SK-N-SH (cell line): Measurements from ENCODE around the gene RALA. TPM values are rescaled to one million over a fixed set of nuclear protein-coding genes. Genes with fewer than 3 reads are reported as not detected.

ENCODE experiments used
- CTCF ChIA-PET: fragments of 300-600, 350-600 bp; formaldehyde crosslinking; extraction: SDS; loops from one replicate; lab custom pipeline; 2021; lab: Yijun Ruan, JAX
- POLR2A ChIA-PET: fragments of 350-600 bp; sonication (Branson Sonifier 250); formaldehyde crosslinking; extraction: SDS; loops from one replicate; lab custom pipeline; 2020; ENCODE audit warnings: antibody characterized with exemption, inconsistent platforms; lab: Yijun Ruan, JAX
- DNase-seq: peaks from one replicate; pipeline ENCODE4 v3.0.0; 2012
- H2AFZ ChIP-seq: fragments of 200-600 bp; sonication (generic); 2 replicates; pipeline ENCODE4 v1.8.1; 2016; ENCODE audit warnings: antibody characterized with exemption, mild to moderate bottlenecking, low read depth
- H3F3A ChIP-seq: fragments of 200-600 bp; sonication (generic); replicated peaks from 2 replicates; pipeline ENCODE3; 2016; ENCODE audit warnings: antibody characterized with exemption, mild to moderate bottlenecking; ENCODE audit not compliant: insufficient read depth
- H3K27ac ChIP-seq, 2 experiments: fragments of 200-500 bp in 1 of 2; fragments of 200-600 bp in 1 of 2; sonication (Bioruptor generic) in 1 of 2; sonication (generic), shearing (Covaris generic) in 1 of 2; 2 replicates each; pipeline versions ENCODE4 v1.5.1 to v1.6.1; 2014 to 2016; ENCODE audit warnings: low read depth in 2 of 2, inconsistent platforms in 1 of 2, low read length in 1 of 2, mild to moderate bottlenecking in 1 of 2, mixed read lengths in 1 of 2
- H3K27me3 ChIP-seq: fragments of 200-600 bp; sonication (generic), shearing (Covaris generic); 2 replicates; pipeline ENCODE4 v1.6.1; 2016; ENCODE audit warnings: mixed run types; ENCODE audit not compliant: insufficient read depth
- H3K36me3 ChIP-seq, 2 experiments: fragments of 200-500 bp in 1 of 2; fragments of 200-600 bp in 1 of 2; sonication (Bioruptor generic) in 1 of 2; sonication (generic) in 1 of 2; replicated peaks in 1 of 2; 2 replicates each; pipeline versions ENCODE3 to v1.5.1; 2014 to 2016; ENCODE audit warnings: low read length in 1 of 2, mild to moderate bottlenecking in 1 of 2; ENCODE audit not compliant: insufficient read depth in 2 of 2, control insufficient read depth in 1 of 2
- H3K4me1 ChIP-seq, 2 experiments: fragments of 200-500 bp in 1 of 2; fragments of 200-600 bp in 1 of 2; sonication (Bioruptor generic) in 1 of 2; sonication (generic), shearing (Covaris generic) in 1 of 2; 2 replicates each; pipeline versions ENCODE4 v1.5.1 to v1.6.1; 2014 to 2016; ENCODE audit warnings: low read depth in 1 of 2, low read length in 1 of 2, mixed run types in 1 of 2; ENCODE audit not compliant: insufficient read depth in 2 of 2, control insufficient read depth in 1 of 2
- H3K4me2 ChIP-seq: fragments of 200-600 bp; sonication (generic), shearing (Covaris generic); 2 replicates; pipeline ENCODE4 v1.6.1; 2017; ENCODE audit warnings: mixed run types
- H3K4me3 ChIP-seq, 2 experiments: fragments of 200-500 bp in 1 of 2; fragments of 200-600 bp in 1 of 2; sonication (Bioruptor generic) in 1 of 2; sonication (generic), shearing (Covaris generic) in 1 of 2; 2 replicates each; pipeline versions ENCODE4 v1.5.1 to v1.8.1; 2014 to 2016; ENCODE audit warnings: low read depth in 2 of 2, inconsistent platforms in 1 of 2, low read length in 1 of 2, mild to moderate bottlenecking in 1 of 2, mixed read lengths in 1 of 2, moderate library complexity in 1 of 2
- H3K79me2 ChIP-seq: fragments of 200-600 bp; sonication (generic); 2 replicates; pipeline ENCODE4 v1.8.1; 2017; ENCODE audit warnings: mild to moderate bottlenecking; ENCODE audit not compliant: insufficient read depth
- H3K9ac ChIP-seq: fragments of 200-600 bp; sonication (generic); 2 replicates; pipeline ENCODE4 v1.6.1; 2017; ENCODE audit warnings: mixed run types
- H3K9me2 ChIP-seq: fragments of 200-600 bp; sonication (generic); 2 replicates; pipeline ENCODE4 v1.6.1; 2017; ENCODE audit warnings: mixed run types
- H3K9me3 ChIP-seq: fragments of 200-600 bp; sonication (generic); 2 replicates; pipeline ENCODE4 v1.6.1; 2017; ENCODE audit warnings: mixed run types, mild to moderate bottlenecking, moderate library complexity
- H4K20me1 ChIP-seq: fragments of 200-600 bp; sonication (generic); 2 replicates; pipeline ENCODE4 v1.6.1; 2017; ENCODE audit warnings: mild to moderate bottlenecking, mixed run types; ENCODE audit not compliant: insufficient read depth
- CHD2 ChIP-seq: fragments of 150-350 bp; IDR thresholded peaks from 2 replicates; pipeline ENCODE4 v1.6.1; 2018; ENCODE audit warnings: low read length; ENCODE audit not compliant: partially characterized antibody
- CTCF ChIP-seq: fragments of 200-600 bp; sonication (generic); IDR thresholded peaks from 2 replicates; pipeline ENCODE4 v1.6.1; 2017; ENCODE audit warnings: antibody characterized with exemption, mild to moderate bottlenecking, moderate library complexity
- EZH2phosphoT487 ChIP-seq: fragments of 200-600 bp; sonication (generic); IDR thresholded peaks from 2 replicates; pipeline ENCODE4 v1.6.1; 2017; ENCODE audit warnings: low read depth, mixed run types, mild to moderate bottlenecking, antibody characterized with exemption, moderate library complexity, borderline replicate concordance
- FOXJ3 ChIP-seq: sonication (generic); formaldehyde crosslinking; IDR thresholded peaks from 2 replicates; pipeline ENCODE4 v1.5.1; 2020; ENCODE audit warnings: mild to moderate bottlenecking, missing genetic modification reagents
- GABPA ChIP-seq: IDR thresholded peaks from 2 replicates; pipeline ENCODE4 v1.4.0; 2012; ENCODE audit warnings: low read depth, mild to moderate bottlenecking
- GATA2 ChIP-seq: sonication (generic); formaldehyde crosslinking; IDR thresholded peaks from 2 replicates; pipeline ENCODE4 v1.5.0; 2020; ENCODE audit warnings: mild to moderate bottlenecking, missing genetic modification reagents
- IRF3 ChIP-seq: fragments of 150-350 bp; IDR thresholded peaks from 2 replicates; pipeline ENCODE4 v1.6.1; 2016; ENCODE audit warnings: mild to moderate bottlenecking, low read depth, low read length
- JUND ChIP-seq: IDR thresholded peaks from 2 replicates; pipeline ENCODE4 v1.4.0; 2012
- PBX3 ChIP-seq: IDR thresholded peaks from 2 replicates; pipeline ENCODE4; 2012
- POLR2AphosphoS5 ChIP-seq: IDR thresholded peaks from 2 replicates; pipeline ENCODE4 v1.6.1; 2012; ENCODE audit warnings: low read depth, low read length
- RFX5 ChIP-seq: IDR thresholded peaks from 2 replicates; pipeline ENCODE4 v1.6.1; 2012; ENCODE audit warnings: mild to moderate bottlenecking, improper control_type of control experiment, low read length
- SIN3A ChIP-seq: IDR thresholded peaks from 2 replicates; pipeline ENCODE4 v1.6.1; 2012; ENCODE audit warnings: low read depth, mild to moderate bottlenecking, low read length, moderate library complexity, borderline replicate concordance
- SMC3 ChIP-seq: IDR thresholded peaks from 2 replicates; pipeline ENCODE4 v1.6.1; 2012; ENCODE audit warnings: low read depth, low read length, improper control_type of control experiment
- TEAD4 ChIP-seq: IDR thresholded peaks from 2 replicates; pipeline ENCODE4 v1.4.0; 2012; ENCODE audit warnings: mild to moderate bottlenecking, borderline replicate concordance; ENCODE audit not compliant: insufficient read depth
- USF2 ChIP-seq: fragments of 150-350 bp; IDR thresholded peaks from 2 replicates; pipeline ENCODE4 v1.6.1; 2017; ENCODE audit warnings: antibody characterized with exemption, low read length, low read depth, borderline replicate concordance
- YY1 ChIP-seq: IDR thresholded peaks from 2 replicates; pipeline ENCODE4 v1.4.0; 2012; ENCODE audit warnings: low read depth, mild to moderate bottlenecking
- ZBTB33 ChIP-seq: IDR thresholded peaks from 2 replicates; pipeline ENCODE4 v1.4.0; 2012; ENCODE audit warnings: low read depth, borderline replicate concordance
- WGBS: methylation state at CpG from one replicate; pipeline ENCODE4 v1.1.6; 2017; ENCODE audit warnings: low lambda C conversion rate; 5-methylcytosine and 5-hydroxymethylcytosine counted together
- polyA plus RNA-seq, 3 experiments: library from polyadenylated mRNA; depleted of rRNA; stranded (reverse); fragments of >200 nt; gene quantifications; 2 replicates each; pipeline ENCODE4 v1.2.3, GENCODE V29; 2012

The RALA gene
- polyA plus RNA-seq, 1 of the 3 experiments (the other 2 are of a cell fraction) = 29.0 TPM

- peaks cover 2 to 17% of the 10 kb centered on the region in 2 experiments; a peak in 3 of 4 replicates for H3K4me1 ChIP-seq
Observed at GRCh38 chr7:39670052-39670451, 46.7 kb downstream of the RALA start.

More at GRCh38 chr7:39670052-39670451, 46.7 kb downstream of the RALA start:
- no peak overlapping the region for H3K4me3 ChIP-seq
- peaks cover 37% of the 10 kb centered on the region for H4K20me1 ChIP-seq
- no peak overlapping the region for H3K4me2 ChIP-seq
- no peak for DNase-seq
- CTCF ChIA-PET = no interaction called here
- TF ChIP-seq POLR2AphosphoS5 (no peak), JUND (no peak), EZH2phosphoT487 (no peak), SIN3A (no peak), RFX5 (no peak), SMC3 (no peak), FOXJ3 (CRISPR knock-in tag) (no peak), TEAD4 (no peak), GATA2 (CRISPR knock-in tag) (no peak), GABPA (no peak), CTCF (no peak), YY1 (no peak), USF2 (no peak), IRF3 (no peak), ZBTB33 (no peak), PBX3 (no peak), CHD2 (no peak)
- WGBS = 100% methylated on average over 2 of the region's 2 CpGs
- no peaks in the 10 kb centered on the region for H3K27me3 ChIP-seq
- POLR2A ChIA-PET = no interaction called here
- H3K36me3 ChIP-seq = peaks cover 5 to 45% of the 10 kb centered on the region in 2 experiments
- H3F3A ChIP-seq = peaks cover 38% of the 10 kb centered on the region
- no peak overlapping the region for H2AFZ ChIP-seq
- no peak overlapping the region for H3K27ac ChIP-seq
- H3K9me2 ChIP-seq = no peaks in the 10 kb centered on the region
- no peak overlapping the region for H3K9ac ChIP-seq
- peaks cover 99% of the 10 kb centered on the region for H3K79me2 ChIP-seq
- no peaks in the 10 kb centered on the region for H3K9me3 ChIP-seq
